ENCODE measurements around the gene PPP1R7.

GRCh38 chr2:241183221-241183620 is 33.0 kb downstream of the PPP1R7 start:
- TF ChIP-seq CEBPB (IDR thresholded peaks at IDR 0.05; ENCODE audit: low read depth, low read length) (no peak), CTCF (conservative IDR thresholded peaks at IDR 0.05; ENCODE audit: low read depth, low read length) (no peak), MAFK (IDR thresholded peaks at IDR 0.05; ENCODE audit: low read depth, low read length) (no peak), MAZ (IDR thresholded peaks at IDR 0.05; ENCODE audit: borderline replicate concordance, low read depth, low read length) (no peak), POLR2A (IDR thresholded peaks at IDR 0.05; ENCODE audit: low read depth, low read length) (no peak), FOS (IDR thresholded peaks at IDR 0.05; ENCODE audit: low read depth, low read length) (no peak), MXI1 (IDR thresholded peaks at IDR 0.05; ENCODE audit: borderline replicate concordance, low read depth, low read length) (no peak), RFX5 (IDR thresholded peaks at IDR 0.05; ENCODE audit: low read depth, low read length) (no peak), RAD21 (IDR thresholded peaks at IDR 0.05; ENCODE audit: low read length) (no peak), BHLHE40 (IDR thresholded peaks at IDR 0.05; ENCODE audit: low read depth, low read length) (no peak), ELK1 (IDR thresholded peaks at IDR 0.05; ENCODE audit: borderline replicate concordance, low read depth, low read length) (no peak), SMC3 (IDR thresholded peaks at IDR 0.05; ENCODE audit: low read depth, low read length) (no peak), CHD1 (IDR thresholded peaks at IDR 0.05; ENCODE audit: low read depth, low read length) (no peak)
- TF ChIP-seq, protein P1, sequence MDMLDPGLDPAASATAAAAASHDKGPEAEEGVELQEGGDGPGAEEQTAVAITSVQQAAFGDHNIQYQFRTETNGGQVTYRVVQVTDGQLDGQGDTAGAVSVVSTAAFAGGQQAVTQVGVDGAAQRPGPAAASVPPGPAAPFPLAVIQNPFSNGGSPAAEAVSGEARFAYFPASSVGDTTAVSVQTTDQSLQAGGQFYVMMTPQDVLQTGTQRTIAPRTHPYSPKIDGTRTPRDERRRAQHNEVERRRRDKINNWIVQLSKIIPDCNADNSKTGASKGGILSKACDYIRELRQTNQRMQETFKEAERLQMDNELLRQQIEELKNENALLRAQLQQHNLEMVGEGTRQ (IDR thresholded peaks at IDR 0.05; ENCODE audit: low read depth, low read length) = no peak

All from IMR-90 (cell line).